ENCODE measurements around the gene OTOP2.

Gene OTOP2

DNA sequence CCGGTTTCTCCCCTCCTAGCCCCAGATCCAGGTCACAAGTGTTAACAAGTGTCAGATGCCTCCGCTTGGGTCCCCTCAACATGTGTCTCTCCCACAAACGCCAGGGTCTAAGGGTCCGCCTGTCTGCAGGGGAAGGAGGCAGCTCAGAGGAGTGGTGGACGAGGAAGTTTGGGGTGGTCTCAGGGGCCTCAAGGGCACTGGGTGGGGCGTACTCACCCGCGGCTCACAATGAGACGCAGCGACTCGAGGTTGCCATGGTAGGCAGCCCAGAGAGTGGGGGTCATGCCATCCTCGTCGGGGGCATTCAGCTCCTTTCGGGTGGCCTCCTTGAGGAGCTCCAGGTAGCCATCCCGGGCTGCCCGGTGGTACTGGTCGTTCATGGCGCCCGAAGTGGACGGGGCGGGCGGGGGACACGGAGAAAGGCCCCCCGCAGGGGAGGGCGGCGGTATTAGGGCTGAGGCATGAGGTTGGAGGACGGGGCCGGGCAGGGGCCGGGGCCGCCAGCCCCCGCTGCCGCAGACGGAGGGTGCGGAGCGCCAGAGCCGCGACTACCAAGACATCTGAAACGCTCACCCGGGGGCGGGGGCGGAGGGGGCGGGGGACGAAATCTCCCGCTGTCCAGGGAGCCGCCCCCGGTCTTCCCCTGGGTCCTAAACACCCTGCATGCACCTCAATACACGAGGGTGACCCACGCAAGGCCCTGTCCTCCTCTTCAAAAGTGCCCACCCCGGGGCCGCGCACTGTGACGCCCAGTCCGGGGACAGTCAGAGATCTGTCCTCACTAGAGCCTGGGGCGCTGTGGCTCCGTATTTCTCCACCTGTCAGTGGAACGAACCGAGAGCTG, 1.2 kb upstream of the OTOP2 start, which contains the start of gene USH1G (continued):
- TF ChIP-seq, protein P1, sequence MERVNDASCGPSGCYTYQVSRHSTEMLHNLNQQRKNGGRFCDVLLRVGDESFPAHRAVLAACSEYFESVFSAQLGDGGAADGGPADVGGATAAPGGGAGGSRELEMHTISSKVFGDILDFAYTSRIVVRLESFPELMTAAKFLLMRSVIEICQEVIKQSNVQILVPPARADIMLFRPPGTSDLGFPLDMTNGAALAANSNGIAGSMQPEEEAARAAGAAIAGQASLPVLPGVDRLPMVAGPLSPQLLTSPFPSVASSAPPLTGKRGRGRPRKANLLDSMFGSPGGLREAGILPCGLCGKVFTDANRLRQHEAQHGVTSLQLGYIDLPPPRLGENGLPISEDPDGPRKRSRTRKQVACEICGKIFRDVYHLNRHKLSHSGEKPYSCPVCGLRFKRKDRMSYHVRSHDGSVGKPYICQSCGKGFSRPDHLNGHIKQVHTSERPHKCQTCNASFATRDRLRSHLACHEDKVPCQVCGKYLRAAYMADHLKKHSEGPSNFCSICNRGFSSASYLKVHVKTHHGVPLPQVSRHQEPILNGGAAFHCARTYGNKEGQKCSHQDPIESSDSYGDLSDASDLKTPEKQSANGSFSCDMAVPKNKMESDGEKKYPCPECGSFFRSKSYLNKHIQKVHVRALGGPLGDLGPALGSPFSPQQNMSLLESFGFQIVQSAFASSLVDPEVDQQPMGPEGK (tag by site-specific recombination; IDR thresholded peaks at IDR 0.05): peak; percentile 48
- TF ChIP-seq, protein P2, sequence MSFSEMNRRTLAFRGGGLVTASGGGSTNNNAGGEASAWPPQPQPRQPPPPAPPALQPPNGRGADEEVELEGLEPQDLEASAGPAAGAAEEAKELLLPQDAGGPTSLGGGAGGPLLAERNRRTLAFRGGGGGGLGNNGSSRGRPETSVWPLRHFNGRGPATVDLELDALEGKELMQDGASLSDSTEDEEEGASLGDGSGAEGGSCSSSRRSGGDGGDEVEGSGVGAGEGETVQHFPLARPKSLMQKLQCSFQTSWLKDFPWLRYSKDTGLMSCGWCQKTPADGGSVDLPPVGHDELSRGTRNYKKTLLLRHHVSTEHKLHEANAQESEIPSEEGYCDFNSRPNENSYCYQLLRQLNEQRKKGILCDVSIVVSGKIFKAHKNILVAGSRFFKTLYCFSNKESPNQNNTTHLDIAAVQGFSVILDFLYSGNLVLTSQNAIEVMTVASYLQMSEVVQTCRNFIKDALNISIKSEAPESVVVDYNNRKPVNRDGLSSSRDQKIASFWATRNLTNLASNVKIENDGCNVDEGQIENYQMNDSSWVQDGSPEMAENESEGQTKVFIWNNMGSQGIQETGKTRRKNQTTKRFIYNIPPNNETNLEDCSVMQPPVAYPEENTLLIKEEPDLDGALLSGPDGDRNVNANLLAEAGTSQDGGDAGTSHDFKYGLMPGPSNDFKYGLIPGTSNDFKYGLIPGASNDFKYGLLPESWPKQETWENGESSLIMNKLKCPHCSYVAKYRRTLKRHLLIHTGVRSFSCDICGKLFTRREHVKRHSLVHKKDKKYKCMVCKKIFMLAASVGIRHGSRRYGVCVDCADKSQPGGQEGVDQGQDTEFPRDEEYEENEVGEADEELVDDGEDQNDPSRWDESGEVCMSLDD (tag by site-specific recombination; IDR thresholded peaks at IDR 0.05): 0 out of 2 replicates have a peak, but pooled peaks have one; percentile 17
- TF ChIP-seq ZNF777 (tag by site-specific recombination; IDR thresholded peaks at IDR 0.05; ENCODE audit: borderline replicate concordance): peak; percentile 52; the same call in 1 of the 2 replicates
- TF ChIP-seq GLIS1 (tag by site-specific recombination; IDR thresholded peaks at IDR 0.05): 0 out of 2 replicates have a peak, but pooled peaks have one; percentile 21

DNA sequence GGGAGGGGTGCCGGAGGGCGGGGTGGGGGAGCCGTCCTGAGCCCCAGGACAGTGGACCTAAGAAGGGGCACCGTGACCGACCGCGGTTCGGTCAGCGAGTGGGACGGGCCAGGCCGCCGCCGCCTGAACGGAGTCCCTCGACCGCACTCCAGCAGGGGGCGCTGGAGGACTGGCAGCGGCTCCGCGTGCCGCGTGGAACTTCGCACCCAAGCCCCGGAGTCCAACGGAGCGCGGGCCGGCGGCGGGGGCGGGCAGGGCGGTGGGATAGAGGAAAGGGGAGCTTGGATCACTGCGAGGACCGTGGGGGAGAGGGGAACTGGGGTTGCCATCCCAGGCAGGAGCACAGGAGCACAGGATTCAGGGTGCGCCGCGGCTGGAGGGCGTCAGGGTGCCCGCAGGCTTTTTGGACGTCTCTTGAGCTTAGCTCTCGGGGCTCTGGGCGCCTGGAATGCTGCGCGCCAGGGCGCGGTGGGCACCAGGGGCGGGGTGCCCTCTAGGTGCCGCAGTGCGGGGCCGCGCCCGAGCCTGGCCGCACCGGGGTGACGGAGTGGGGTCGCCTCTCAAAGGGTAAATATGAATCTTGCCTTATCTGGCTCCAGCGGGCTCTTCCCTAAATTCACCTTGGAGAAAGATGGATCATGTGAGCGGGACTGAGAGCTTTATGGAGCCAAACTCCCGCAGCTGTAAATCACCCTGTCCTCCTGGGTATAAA, 379 bp upstream of the OTOP2 start:
- ChIA-PET CTCF (interaction anchor here (0.6 to 6.3 kb wide), 24 partner anchors 9 to 278 kb away, joined by 3 to 69 read pairs (median 3); no protein-coding TSS in a partner anchor), POLR2A (interaction anchor here (0.5 to 2.5 kb wide), 4 partner anchors 34 to 148 kb away, joined by 3 to 8 read pairs (median 4); partner anchors contain the start of genes FDXR and NAT9)
- H3K9me3 ChIP-seq (ENCODE audit: control insufficient read depth, insufficient read depth, low read depth, low read length): no peaks in the 10 kb centered on the region
- no peak overlapping the region for H3K27ac ChIP-seq (ENCODE audit: extremely low read depth, low read depth, low read length)
- no peaks in the 10 kb centered on the region for H3K4me1 ChIP-seq (ENCODE audit: control insufficient read depth, insufficient read depth, low read length)
- peaks cover 0 to 5% of the 10 kb centered on the region in 2 experiments; a peak in 1 of 3 replicates for H3K36me3 ChIP-seq (ENCODE audit: control insufficient read depth in 2 of 2, insufficient read depth in 1 of 2, low read length in 2 of 2)
- H3K4me3 ChIP-seq (ENCODE audit: low read depth, low read length): peak overlapping the region; percentile 37
- TF ChIP-seq ZNF785 (tag by site-specific recombination; IDR thresholded peaks at IDR 0.05): no peak
- TF ChIP-seq ZNF664 (tag by site-specific recombination; IDR thresholded peaks at IDR 0.05): no peak
- no peak for TF ChIP-seq ZNF155 (tag by site-specific recombination; IDR thresholded peaks at IDR 0.05)
- peak; percentile 7; the same call in 1 of the 2 replicates for TF ChIP-seq KLF9 (tag by site-specific recombination; IDR thresholded peaks at IDR 0.05; ENCODE audit: low read depth)
- TF ChIP-seq, protein P3, sequence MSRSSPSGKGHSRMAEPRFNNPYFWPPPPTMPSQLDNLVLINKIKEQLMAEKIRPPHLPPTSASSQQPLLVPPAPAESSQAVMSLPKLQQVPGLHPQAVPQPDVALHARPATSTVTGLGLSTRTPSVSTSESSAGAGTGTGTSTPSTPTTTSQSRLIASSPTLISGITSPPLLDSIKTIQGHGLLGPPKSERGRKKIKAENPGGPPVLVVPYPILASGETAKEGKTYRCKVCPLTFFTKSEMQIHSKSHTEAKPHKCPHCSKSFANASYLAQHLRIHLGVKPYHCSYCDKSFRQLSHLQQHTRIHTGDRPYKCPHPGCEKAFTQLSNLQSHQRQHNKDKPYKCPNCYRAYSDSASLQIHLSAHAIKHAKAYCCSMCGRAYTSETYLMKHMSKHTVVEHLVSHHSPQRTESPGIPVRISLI (tag by site-specific recombination; IDR thresholded peaks at IDR 0.05): no peak
- TF ChIP-seq ZFP3 (tag by site-specific recombination; IDR thresholded peaks at IDR 0.05; ENCODE audit: low read depth): no peak
- no peak for TF ChIP-seq ZNF776 (tag by site-specific recombination; IDR thresholded peaks at IDR 0.05; ENCODE audit: borderline replicate concordance)
- TF ChIP-seq, protein P4, sequence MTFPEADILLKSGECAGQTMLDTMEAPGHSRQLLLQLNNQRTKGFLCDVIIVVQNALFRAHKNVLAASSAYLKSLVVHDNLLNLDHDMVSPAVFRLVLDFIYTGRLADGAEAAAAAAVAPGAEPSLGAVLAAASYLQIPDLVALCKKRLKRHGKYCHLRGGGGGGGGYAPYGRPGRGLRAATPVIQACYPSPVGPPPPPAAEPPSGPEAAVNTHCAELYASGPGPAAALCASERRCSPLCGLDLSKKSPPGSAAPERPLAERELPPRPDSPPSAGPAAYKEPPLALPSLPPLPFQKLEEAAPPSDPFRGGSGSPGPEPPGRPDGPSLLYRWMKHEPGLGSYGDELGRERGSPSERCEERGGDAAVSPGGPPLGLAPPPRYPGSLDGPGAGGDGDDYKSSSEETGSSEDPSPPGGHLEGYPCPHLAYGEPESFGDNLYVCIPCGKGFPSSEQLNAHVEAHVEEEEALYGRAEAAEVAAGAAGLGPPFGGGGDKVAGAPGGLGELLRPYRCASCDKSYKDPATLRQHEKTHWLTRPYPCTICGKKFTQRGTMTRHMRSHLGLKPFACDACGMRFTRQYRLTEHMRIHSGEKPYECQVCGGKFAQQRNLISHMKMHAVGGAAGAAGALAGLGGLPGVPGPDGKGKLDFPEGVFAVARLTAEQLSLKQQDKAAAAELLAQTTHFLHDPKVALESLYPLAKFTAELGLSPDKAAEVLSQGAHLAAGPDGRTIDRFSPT (tag by site-specific recombination; IDR thresholded peaks at IDR 0.05): 0 out of 2 replicates have a peak, but pooled peaks have one; percentile 22
- TF ChIP-seq SP7 (tag by site-specific recombination; IDR thresholded peaks at IDR 0.05): peak; percentile 45; the same call in 1 of the 2 replicates
- TF ChIP-seq ZNF341 (tag by site-specific recombination; IDR thresholded peaks at IDR 0.05; ENCODE audit: low read depth): no peak
- TF ChIP-seq ZNF37A (tag by site-specific recombination; IDR thresholded peaks at IDR 0.05): no peak
- TF ChIP-seq, protein P5, sequence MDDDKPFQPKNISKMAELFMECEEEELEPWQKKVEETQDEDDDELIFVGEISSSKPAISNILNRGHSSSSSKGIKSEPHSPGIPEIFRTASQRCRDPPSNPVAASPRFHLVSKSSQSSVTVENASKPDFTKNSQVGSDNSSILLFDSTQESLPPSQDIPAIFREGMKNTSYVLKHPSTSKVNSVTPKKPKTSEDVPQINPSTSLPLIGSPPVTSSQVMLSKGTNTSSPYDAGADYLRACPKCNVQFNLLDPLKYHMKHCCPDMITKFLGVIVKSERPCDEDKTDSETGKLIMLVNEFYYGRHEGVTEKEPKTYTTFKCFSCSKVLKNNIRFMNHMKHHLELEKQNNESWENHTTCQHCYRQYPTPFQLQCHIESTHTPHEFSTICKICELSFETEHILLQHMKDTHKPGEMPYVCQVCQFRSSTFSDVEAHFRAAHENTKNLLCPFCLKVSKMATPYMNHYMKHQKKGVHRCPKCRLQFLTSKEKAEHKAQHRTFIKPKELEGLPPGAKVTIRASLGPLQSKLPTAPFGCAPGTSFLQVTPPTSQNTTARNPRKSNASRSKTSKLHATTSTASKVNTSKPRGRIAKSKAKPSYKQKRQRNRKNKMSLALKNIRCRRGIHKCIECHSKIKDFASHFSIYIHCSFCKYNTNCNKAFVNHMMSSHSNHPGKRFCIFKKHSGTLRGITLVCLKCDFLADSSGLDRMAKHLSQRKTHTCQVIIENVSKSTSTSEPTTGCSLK (tag by site-specific recombination; IDR thresholded peaks at IDR 0.05): no peak
- TF ChIP-seq, protein P6, sequence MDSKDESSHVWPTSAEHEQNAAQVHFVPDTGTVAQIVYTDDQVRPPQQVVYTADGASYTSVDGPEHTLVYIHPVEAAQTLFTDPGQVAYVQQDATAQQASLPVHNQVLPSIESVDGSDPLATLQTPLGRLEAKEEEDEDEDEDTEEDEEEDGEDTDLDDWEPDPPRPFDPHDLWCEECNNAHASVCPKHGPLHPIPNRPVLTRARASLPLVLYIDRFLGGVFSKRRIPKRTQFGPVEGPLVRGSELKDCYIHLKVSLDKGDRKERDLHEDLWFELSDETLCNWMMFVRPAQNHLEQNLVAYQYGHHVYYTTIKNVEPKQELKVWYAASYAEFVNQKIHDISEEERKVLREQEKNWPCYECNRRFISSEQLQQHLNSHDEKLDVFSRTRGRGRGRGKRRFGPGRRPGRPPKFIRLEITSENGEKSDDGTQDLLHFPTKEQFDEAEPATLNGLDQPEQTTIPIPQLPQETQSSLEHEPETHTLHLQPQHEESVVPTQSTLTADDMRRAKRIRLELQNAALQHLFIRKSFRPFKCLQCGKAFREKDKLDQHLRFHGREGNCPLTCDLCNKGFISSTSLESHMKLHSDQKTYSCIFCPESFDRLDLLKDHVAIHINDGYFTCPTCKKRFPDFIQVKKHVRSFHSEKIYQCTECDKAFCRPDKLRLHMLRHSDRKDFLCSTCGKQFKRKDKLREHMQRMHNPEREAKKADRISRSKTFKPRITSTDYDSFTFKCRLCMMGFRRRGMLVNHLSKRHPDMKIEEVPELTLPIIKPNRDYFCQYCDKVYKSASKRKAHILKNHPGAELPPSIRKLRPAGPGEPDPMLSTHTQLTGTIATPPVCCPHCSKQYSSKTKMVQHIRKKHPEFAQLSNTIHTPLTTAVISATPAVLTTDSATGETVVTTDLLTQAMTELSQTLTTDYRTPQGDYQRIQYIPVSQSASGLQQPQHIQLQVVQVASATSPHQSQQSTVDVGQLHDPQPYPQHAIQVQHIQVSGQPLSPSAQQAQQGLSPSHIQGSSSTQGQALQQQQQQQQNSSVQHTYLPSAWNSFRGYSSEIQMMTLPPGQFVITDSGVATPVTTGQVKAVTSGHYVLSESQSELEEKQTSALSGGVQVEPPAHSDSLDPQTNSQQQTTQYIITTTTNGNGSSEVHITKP (tag by site-specific recombination; IDR thresholded peaks at IDR 0.05): no peak; the same call in 1 of the 2 replicates
- no peak for TF ChIP-seq ZXDB (tag by site-specific recombination; IDR thresholded peaks at IDR 0.05)

All from HEK293 (cell line).